ENCODE results near the gene RUNX1.

GRCh38 chr21:35044128-35044527 is 5.0 kb downstream of the RUNX1 start:
- TF ChIP-seq CTCF (IDR thresholded peaks at IDR 0.05) (no peak), POLR2A (IDR thresholded peaks at IDR 0.05) (no peak)
